Stimulated activated CD8-positive, alpha-beta memory T cell treated with anti-CD3 and anti-CD28 coated beads, Interleukin-12 subunit alpha, Interleukin-12 subunit beta, amount 100 ng/mL, for 1 hour (primary cell): ENCODE results near the gene LPCAT1.

Source experiments
- DNase-seq: peaks from one replicate; pipeline ENCODE4 v3.0.0-alpha.2; 2020; ENCODE audit warnings: low read depth

The LPCAT1 gene

GRCh38 chr5:1497795-1498622, 25.8 kb downstream of the LPCAT1 start:
- DNase-seq, result no peak

GRCh38 chr5:1497242-1497777, 26.4 kb downstream of the LPCAT1 start:
- DNase-seq, result no peak

- DNase-seq, result no peak
Observed at GRCh38 chr5:1495525-1495897, 28.2 kb downstream of the LPCAT1 start.

- no peak for DNase-seq
Observed at GRCh38 chr5:1494780-1495524, 28.8 kb downstream of the LPCAT1 start.

- DNase-seq, result no peak
Observed at GRCh38 chr5:1493941-1494340, 29.8 kb downstream of the LPCAT1 start.

- DNase-seq, result no peak
Observed at GRCh38 chr5:1493413-1493812, 30.3 kb downstream of the LPCAT1 start.

GRCh38 chr5:1492757-1493156, 31.0 kb downstream of the LPCAT1 start:
- DNase-seq, result no peak

- DNase-seq, result no peak
Observed at GRCh38 chr5:1490376-1490775, 33.4 kb downstream of the LPCAT1 start.

GRCh38 chr5:1489754-1490153, 34.0 kb downstream of the LPCAT1 start:
- no peak for DNase-seq

GRCh38 chr5:1488882-1489680, 34.7 kb downstream of the LPCAT1 start:
- no peak for DNase-seq

- DNase-seq, result no peak
Observed at GRCh38 chr5:1487079-1487764, 36.5 kb downstream of the LPCAT1 start.

GRCh38 chr5:1486271-1486670, 37.5 kb downstream of the LPCAT1 start:
- DNase-seq, result no peak

- no peak for DNase-seq
Observed at GRCh38 chr5:1485579-1486118, 38.1 kb downstream of the LPCAT1 start.

GRCh38 chr5:1484730-1485578, 38.8 kb downstream of the LPCAT1 start:
- DNase-seq, result no peak

- DNase-seq, result no peak
Observed at GRCh38 chr5:1483856-1484729, 39.7 kb downstream of the LPCAT1 start.

GRCh38 chr5:1483064-1483463, 40.7 kb downstream of the LPCAT1 start:
- DNase-seq, result no peak

GRCh38 chr5:1481959-1482331, 41.8 kb downstream of the LPCAT1 start:
- no peak for DNase-seq

- no peak for DNase-seq
Observed at GRCh38 chr5:1481266-1481958, 42.3 kb downstream of the LPCAT1 start.

- no peak for DNase-seq
Observed at GRCh38 chr5:1480806-1481205, 43.0 kb downstream of the LPCAT1 start.
